ENCODE data around the gene LY6G6D.

LY6G6D gene

DNA sequence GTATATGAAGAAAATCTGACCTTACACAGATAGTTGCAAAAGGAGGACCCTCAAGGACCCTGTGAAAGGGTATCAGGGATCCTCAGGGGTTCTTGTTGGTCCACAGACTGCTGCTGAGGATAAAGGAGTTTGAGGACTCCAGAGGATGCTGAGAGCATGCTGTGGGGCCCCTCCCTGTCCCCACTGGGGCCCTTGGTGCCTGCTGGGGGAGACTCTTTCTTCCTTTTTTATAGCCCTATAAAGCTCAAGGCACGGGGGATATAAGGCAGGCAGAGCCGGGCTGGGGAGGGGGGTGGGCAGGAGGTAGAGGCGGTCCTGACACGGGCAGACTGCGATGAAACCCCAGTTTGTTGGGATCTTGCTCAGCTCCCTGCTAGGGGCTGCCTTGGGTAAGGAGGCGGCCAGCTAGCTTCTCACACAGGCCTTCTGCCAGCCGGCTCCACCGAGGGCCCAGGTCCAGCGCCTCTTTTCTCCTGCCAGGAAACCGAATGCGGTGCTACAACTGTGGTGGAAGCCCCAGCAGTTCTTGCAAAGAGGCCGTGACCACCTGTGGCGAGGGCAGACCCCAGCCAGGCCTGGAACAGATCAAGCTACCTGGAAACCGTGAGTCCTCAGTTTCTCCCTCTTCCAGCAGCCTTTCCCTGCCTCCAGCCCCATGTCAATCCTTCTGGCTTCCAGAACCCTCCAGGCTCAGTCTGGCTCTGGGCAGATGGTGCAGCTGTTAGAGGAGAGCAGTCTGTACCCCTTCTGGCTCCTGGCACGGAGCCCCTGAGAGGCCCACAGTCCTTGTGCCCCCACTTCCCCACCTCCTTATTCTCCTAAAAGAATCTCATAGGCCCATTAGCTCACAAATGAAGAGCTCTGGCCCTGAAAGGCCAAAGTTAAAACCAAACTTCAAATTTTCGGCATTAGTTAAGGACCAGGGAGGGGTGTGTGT, at the start of gene LY6G6D:
TSS of gene LY6G6D (plus strand) at position 327 of the 937 bp plus-strand sequence. CDS start at position 335, 8 bp downstream.
- no peak for DNase-seq

- peak; percentile 98 for DNase-seq
Measured at GRCh38 chr6:31665501-31666336, 49.4 kb upstream of the LY6G6D start, which contains the start of gene CSNK2B. CSNK2B (plus strand) TSS chr6:31666080; CDS start chr6:31666832, 752 bp downstream.

DNA sequence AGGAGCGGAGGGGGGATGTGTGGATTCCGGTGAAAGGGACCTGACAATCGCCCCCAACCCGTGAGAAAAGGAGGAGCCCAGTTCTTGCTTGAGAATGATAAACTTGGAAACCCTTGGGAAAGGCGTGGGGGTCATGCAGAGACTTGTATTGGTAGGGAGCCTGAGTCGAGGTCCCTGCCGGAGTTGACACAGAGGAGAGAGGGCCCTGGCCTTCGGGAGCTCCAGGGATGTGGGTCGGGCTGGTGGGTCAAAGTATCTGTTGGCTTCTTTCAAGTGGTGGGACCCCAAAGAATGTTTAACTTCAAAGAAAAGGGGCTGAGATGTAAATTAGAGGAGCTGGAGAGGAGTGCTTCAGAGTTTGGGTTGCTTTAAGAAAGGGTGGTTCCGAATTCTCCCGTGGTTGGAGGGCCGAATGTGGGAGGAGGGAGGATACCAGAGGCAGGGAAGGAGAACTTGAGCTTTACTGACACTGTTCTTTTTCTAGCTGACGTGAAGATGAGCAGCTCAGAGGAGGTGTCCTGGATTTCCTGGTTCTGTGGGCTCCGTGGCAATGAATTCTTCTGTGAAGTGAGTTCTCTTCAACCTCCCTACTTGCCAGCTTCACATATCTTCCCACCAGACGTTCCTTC, 48.7 kb upstream of the LY6G6D start:
- DNase-seq = no peak

DNA sequence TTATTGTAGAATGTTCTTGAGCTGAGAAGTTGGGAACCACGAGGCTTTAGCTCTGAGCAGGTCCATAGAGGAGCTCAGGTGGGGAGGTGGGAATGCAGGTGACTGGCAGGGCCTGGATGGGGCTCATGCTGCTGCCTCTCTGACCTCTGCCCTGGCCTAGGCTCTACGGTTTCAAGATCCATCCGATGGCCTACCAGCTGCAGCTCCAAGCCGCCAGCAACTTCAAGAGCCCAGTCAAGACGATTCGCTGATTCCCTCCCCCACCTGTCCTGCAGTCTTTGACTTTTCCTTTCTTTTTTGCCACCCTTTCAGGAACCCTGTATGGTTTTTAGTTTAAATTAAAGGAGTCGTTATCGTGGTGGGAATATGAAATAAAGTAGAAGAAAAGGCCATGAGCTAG, 45.5 kb upstream of the LY6G6D start, which contains the start of gene LY6G5B:
TSS of gene LY6G5B (plus strand) at position 301 of the 400 bp plus-strand sequence. CDS start 975 bp downstream, outside the sequence.
- DNase-seq = no peak

DNA sequence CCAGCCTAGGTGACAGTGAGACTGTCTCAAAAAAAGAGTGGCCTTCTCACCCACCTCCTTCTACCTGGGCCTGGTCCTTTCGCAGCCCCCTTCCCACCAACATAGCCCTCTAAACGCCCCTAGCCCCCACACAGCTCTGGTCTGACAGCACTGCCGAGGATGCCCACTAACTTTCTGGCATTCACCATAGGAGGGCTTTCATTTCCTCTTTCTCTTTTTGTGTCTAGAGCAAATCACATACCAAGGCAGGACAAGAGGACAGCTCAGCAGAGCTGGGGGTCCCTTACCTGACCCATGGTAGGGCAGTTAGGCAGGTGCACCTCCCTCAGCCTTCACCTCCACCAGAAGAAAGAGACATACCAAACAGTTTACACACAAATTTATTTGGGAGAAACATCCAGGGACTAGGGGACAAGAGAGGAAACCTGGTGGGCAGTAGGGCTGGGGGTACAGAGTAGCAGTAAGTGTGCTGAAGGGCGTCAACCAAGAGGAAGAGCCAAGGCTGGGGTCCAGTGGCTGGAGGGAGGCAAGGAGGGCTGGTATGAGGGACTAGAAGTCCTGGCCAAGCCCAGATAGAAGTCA, 38.7 kb upstream of the LY6G6D start:
- DNase-seq = no peak

- no peak for DNase-seq
Measured at GRCh38 chr6:31676904-31677303, 38.2 kb upstream of the LY6G6D start.

DNA sequence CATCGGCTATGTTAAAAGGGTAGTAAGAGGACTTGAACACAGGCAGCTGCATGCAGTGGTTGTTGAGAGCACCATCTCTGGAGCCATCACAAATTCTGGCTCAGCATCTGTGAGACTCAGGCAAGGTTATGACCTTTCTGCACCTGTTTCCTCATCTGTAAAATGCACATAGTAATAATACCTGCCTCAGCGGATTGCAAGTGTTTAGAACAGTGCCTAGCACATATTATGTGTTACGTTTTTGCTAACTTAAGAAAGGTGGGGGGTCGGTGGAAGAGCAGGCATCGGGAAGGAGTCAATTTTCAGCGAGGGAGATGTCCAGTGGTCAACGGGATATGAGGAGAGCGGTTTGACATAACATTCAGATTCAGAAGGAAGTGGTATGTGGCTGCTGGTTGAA, 37.2 kb upstream of the LY6G6D start:
- DNase-seq = no peak

DNA sequence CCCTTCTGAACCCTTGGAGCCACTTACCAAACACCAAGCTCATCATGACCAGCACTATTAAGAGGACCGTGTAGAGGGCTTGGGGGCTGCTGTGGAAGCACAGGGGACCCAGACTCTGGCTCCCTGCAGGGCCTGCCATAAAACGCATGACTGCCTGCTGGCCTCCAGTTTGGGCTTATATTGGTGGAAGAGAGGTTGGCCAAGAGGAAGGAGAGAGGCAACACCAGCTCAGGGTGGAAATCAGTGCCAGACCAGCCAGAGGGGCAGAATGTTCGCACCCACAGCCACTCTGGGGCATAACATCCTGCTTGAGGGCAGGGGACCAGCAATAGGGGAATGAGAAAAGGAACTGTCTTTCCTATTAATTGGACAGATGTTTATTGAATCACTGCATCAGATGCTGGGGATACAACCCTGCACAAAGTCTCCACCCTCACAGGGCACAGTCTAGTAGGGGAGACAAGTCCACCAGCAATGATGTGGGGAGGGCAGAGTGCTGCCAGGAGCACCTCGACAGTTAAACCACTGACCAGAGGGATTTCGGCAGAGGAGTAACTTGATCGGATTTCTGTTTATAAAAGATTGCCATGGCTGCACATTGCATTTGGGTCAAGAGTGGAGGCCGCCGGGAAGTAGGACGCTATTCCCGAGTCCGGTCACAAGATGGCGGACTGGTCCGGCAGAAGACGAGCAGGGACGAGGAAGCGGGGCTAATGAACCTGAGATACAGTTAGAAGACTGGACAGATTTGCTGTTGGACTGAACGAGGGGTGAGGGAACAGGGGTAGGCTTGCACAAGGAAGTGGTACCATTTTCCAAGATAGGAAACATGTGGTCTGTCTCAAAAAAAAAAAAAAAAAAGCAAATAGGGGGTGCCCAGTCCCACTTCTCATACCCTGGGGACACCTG, 34.7 kb upstream of the LY6G6D start, which contains the start of gene LY6G5C:
TSS of gene LY6G5C (minus strand) at position 842 of the 909 bp plus-strand sequence. CDS start at position 148, 694 bp downstream.
- DNase-seq = no peak

GRCh38 chr6:31681135-31681671, 33.9 kb upstream of the LY6G6D start:
- DNase-seq = no peak

DNA sequence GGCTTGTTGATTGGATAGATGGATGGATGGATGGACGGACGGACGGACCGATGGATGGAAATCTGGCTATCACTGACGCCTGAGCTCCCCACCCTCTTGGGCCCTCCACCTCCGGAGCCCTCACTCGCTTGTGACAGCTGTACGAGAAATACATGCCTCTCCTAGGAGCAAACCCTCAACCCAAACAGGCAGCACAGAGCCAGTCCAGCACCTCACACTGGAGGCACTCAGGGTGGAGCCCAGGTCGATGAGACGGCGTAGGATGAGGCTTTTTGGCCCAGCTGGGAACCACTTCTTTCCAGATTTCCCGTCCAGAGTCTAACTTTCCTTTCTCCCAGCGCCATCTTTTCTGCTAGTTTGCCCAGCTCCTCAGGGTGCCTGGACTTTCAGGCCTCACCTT, 31.6 kb upstream of the LY6G6D start:
- no peak for DNase-seq

- no peak for DNase-seq
Measured at GRCh38 chr6:31686483-31686882, 28.7 kb upstream of the LY6G6D start.

DNA sequence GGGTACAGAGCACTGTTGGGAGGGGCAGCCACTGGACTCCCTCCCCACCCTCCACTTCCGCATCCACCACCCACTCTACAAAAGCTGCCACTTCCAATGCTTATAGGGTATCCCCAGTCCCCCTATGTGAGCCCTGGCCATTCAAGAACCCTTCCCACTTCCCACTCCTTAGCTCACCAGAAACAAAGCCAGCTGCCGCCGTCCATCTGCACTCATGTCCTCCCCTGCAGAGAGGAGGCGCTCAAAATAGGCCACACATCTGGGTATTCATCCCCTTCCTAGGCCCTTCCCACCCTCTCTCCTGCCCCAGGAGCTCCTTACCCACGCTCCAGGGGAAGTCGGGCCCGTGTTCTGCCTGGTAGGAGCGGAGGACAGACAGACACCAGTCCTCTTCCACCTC, 27.8 kb upstream of the LY6G6D start:
- DNase-seq = no peak

GRCh38 chr6:31687860-31688693, 27.1 kb upstream of the LY6G6D start:
- DNase-seq = no peak

- DNase-seq = no peak
Measured at GRCh38 chr6:31689249-31690110, 25.7 kb upstream of the LY6G6D start.

- no peak for DNase-seq
Measured at GRCh38 chr6:31690231-31691077, 24.7 kb upstream of the LY6G6D start.

GRCh38 chr6:31691078-31691463, 24.1 kb upstream of the LY6G6D start:
- no peak for DNase-seq

DNA sequence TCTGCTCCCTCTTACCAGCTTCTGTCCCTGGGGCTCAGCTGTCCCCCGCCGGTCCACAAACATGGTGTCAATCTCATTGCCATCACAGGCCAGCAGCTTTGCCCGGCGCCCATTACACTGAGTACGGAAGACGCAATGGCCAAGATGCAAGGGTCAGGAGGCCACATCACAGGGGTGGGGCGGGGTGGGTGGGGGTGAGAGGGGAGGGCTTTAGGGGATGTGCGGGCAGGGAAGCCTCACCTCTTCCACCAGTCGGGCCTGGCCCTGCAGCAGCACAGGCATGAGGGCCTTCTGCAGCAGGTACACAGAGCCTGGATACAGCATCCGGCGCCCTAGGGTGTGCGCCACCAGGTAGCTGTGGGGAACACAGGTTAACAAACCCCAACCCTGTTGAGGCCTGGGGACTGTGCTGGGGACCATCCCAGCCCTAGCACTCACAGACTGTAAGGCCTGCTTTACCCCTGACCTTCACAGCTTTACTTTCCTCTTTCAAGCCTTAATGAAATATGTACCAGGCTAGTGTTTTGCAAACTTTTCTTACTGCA, 23.5 kb upstream of the LY6G6D start:
- DNase-seq = no peak

DNA sequence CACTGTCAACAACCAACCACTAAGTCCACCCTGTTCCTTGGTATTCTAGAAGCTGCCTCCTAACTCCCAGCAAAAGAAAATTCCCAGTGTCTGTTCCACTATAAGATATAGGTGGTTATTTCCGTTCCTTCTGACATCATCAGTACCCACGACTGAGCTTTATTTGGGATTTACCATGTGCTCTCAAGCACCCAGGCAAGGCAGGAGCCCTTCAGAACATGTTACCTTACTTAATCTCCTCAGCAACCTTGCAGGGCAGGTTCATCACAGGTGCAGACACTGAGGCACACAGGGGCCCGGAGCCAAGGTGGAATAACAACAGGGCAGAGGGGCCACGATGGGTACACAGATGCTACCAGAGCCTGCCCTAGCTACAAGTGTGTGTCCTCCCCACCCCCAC, 22.8 kb upstream of the LY6G6D start:
- DNase-seq = no peak
